Cardiac muscle cell (in vitro differentiated cells and primary cell): ENCODE data around the gene GALC. TPM values are rescaled to one million over a fixed set of nuclear protein-coding genes. Genes with fewer than 3 reads are reported as not detected.
A peak's percentile ranks its signal among the peaks of the same experiment; 100 is the strongest.
"Not testable (repeated sequence)": the region's sequence is repeated elsewhere in the genome, so short reads cannot be mapped to it uniquely, and the experiment has no call there.

Experiments used
- DNase-seq, 2 donors: peaks; one replicate each; pipeline versions ENCODE4 v3.0.0 to v3.0.0-alpha.2; 2010 to 2017; ENCODE audit warnings: low read depth in 1 of 2, low spot score in 1 of 2
- H3K27ac ChIP-seq: fragments of 200-600 bp; sonication (generic); 2 replicates; pipeline ENCODE4 v1.5.1; 2016
- H3K27me3 ChIP-seq: fragments of 200-600 bp; sonication (generic); 2 replicates; pipeline ENCODE4 v1.6.0; 2016; ENCODE audit warnings: control low read depth
- H3K36me3 ChIP-seq: fragments of 200-600 bp; sonication (generic); 2 replicates; pipeline ENCODE4 v1.5.1; 2016; ENCODE audit warnings: control low read depth
- H3K4me1 ChIP-seq: fragments of 200-600 bp; sonication (generic); 2 replicates; pipeline ENCODE4 v1.8.1; 2017; ENCODE audit warnings: low read depth, mild to moderate bottlenecking, mixed run types
- H3K4me3 ChIP-seq: fragments of 200-600 bp; sonication (generic); 2 replicates; pipeline ENCODE4 v1.5.1; 2016; ENCODE audit warnings: mild to moderate bottlenecking
- H3K9me3 ChIP-seq: fragments of 200-600 bp; sonication (generic); 2 replicates; pipeline ENCODE4 v1.5.1; 2017; ENCODE audit warnings: low read depth, mild to moderate bottlenecking, control low read depth
- polyA plus RNA-seq: library from polyadenylated mRNA; unstranded; fragments of >200 nt; fragmentation: Nextera tagmentation; extraction: Ambion mirVana; gene quantifications from 2 replicates; pipeline ENCODE4 v1.2.1, GENCODE V29; 2016
- total RNA-seq: library from RNA; depleted of rRNA; stranded (reverse); fragments of >200 nt; gene quantifications from 2 replicates; pipeline ENCODE4 v1.2.3, GENCODE V29; 2016
- TF ChIP-seq, protein P1 (sequence below): IDR thresholded peaks from 2 replicates; pipeline ENCODE4 v1.5.1; 2012; ENCODE audit warnings: low read depth, mild to moderate bottlenecking, low read length

Gene GALC
- total and polyA plus RNA-seq, 2 experiments from 2014 or later, result 31.3 to 41.9 TPM

DNA sequence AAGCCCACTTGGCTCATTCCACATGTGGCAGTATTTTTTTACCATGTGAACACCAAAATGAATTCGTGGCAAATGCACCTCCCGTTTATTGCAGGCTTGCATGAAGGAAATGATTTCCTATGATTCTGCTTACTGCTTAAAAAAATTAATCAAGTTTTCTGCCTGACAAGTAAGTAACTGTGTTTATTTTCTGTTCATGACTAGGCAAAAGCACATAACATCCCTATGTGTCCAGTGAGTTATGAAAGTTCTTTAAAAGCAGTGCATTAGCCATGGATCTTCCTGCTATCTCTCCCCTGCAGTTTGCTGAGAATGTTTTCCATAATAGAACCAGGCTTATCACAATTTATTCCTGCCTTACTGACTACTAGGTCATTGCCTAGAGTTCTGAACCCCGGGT lies 32.3 kb upstream of the GALC start:
- DNase-seq, result no peak
- no peaks in the 10 kb centered on the region for H3K9me3 ChIP-seq
- no peaks in the 10 kb centered on the region for H3K36me3 ChIP-seq
- H3K4me1 ChIP-seq, result peaks cover 37% of the 10 kb centered on the region
- TF ChIP-seq, protein P1, sequence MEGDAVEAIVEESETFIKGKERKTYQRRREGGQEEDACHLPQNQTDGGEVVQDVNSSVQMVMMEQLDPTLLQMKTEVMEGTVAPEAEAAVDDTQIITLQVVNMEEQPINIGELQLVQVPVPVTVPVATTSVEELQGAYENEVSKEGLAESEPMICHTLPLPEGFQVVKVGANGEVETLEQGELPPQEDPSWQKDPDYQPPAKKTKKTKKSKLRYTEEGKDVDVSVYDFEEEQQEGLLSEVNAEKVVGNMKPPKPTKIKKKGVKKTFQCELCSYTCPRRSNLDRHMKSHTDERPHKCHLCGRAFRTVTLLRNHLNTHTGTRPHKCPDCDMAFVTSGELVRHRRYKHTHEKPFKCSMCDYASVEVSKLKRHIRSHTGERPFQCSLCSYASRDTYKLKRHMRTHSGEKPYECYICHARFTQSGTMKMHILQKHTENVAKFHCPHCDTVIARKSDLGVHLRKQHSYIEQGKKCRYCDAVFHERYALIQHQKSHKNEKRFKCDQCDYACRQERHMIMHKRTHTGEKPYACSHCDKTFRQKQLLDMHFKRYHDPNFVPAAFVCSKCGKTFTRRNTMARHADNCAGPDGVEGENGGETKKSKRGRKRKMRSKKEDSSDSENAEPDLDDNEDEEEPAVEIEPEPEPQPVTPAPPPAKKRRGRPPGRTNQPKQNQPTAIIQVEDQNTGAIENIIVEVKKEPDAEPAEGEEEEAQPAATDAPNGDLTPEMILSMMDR, result no peak
- H3K27me3 ChIP-seq, result no peaks in the 10 kb centered on the region
- H3K27ac ChIP-seq, result no peak overlapping the region
- H3K4me3 ChIP-seq, result no peak overlapping the region

DNA sequence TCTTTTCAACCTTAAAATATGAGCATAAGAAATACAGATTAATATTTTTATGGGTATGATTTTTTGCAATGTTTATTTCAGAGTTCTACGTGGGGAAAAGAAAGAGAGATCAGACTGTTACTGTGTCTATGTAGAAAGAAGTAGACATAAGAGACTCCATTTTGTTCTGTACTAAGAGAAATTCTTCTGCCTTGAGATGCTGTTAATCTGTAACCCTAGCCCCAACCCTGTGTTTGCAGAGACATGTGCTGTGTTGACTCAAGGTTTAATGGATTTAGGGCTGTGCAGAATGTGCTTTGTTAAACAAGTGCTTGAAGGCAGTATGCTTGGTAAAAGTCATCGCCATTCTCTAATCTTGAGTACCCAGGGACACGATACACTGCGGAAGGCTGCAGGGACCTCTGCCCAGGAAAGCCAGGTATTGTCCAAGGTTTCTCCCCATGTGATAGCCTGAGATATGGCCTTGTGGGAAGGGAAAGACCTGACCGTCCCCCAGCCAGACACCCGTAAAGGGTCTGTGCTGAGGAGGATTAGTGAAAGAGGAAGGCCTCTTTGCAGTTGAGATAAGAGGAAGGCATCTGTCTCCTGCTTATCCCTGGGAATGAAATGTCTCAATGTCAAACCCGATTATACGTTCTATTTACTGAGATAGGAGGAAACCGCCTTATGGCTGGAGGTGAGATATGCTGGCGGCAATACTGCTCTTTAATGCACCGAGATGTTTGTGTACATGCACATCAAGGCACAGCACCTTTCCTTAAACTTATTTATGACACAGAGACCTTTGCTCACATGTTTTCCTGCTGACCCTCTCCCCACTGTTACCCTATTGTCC lies 31.5 kb upstream of the GALC start:
- H3K9me3 ChIP-seq, H3K27me3 ChIP-seq, H3K36me3 ChIP-seq, DNase-seq, H3K4me3 ChIP-seq, H3K27ac ChIP-seq: not testable (repeated sequence)
- H3K4me1 ChIP-seq, result peaks cover 37% of the 10 kb centered on the region

DNA sequence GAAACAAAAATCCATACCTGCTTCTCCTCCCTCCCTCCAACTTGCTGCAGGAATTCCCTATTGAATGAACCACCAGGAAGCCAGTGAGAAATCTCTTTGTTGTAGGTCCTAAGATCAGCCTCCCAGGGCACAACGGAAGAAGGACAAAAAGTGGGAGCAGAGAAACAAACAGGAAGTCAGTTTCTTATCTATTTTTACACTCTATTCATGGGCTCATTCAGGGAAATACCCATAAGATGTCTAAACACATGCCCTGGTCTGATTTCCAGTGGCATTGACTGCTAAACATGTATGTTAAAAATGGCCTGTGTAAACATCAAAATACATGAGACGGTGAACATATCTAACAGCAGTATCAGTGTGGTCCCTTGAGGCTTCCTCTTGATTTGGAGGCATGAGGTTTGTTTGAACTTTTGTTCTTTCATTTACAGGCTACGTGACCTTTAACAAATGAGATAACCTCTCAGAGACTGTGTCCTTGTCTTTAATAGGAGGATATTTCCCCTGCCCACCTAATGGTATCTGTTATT lies 30.7 kb upstream of the GALC start:
- no peak for DNase-seq
- TF ChIP-seq, protein P1, result no peak
- peaks cover 37% of the 10 kb centered on the region for H3K4me1 ChIP-seq
- no peak overlapping the region for H3K27ac ChIP-seq
- no peak overlapping the region for H3K4me3 ChIP-seq
- no peaks in the 10 kb centered on the region for H3K9me3 ChIP-seq
- no peaks in the 10 kb centered on the region for H3K36me3 ChIP-seq
- H3K27me3 ChIP-seq, result no peaks in the 10 kb centered on the region

DNA sequence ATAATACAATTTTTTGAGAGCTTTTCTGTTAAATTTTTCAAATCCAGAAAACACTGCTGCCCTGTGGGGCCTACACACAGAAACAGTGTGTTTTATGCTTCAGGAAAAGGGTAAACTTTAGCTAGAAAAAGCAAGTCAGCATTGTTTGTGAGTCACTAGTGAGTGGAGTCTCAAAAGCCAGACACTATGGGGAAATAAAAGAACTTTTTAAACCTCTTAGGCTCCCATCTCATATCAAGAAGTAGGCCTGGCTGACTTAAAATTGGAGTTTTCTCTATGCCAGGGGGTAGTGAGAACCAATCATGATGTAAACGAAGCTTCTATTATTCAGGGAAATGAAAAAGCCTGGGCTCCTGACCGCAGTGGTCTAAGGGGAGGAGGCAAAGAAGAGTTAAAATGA lies 24.6 kb upstream of the GALC start:
- Histone ChIP-seq H3K27ac (no peak overlapping the region), H3K27me3 (no peaks in the 10 kb centered on the region), H3K36me3 (no peaks in the 10 kb centered on the region), H3K4me3 (no peak overlapping the region), H3K4me1 (no peaks in the 10 kb centered on the region), H3K9me3 (no peaks in the 10 kb centered on the region)
- TF ChIP-seq, protein P1, result no peak
- DNase-seq, result no peak

DNA sequence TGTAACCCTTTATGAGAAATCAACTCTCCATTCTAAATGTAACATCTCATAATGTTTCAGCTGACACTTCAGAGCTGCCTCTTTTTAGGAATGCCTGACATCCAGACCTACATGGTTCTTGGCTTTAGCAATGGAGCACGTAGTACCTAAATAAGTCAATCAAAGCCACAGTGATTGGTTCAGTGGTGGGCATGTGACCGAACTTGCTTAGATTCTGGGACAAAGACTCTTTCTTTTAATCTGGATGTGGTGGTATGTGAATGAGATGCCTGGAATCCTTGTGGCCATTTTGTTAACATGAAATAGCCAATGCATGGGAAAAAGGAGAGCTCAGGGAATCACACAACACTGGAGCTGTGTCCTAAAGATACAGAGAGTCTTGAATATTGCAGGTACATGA lies 23.8 kb upstream of the GALC start:
- Histone ChIP-seq H3K36me3 (no peaks in the 10 kb centered on the region), H3K27ac (no peak overlapping the region), H3K4me3 (no peak overlapping the region), H3K4me1 (no peaks in the 10 kb centered on the region), H3K9me3 (no peaks in the 10 kb centered on the region), H3K27me3 (no peaks in the 10 kb centered on the region)
- TF ChIP-seq, protein P1, result no peak
- no peak for DNase-seq

DNA sequence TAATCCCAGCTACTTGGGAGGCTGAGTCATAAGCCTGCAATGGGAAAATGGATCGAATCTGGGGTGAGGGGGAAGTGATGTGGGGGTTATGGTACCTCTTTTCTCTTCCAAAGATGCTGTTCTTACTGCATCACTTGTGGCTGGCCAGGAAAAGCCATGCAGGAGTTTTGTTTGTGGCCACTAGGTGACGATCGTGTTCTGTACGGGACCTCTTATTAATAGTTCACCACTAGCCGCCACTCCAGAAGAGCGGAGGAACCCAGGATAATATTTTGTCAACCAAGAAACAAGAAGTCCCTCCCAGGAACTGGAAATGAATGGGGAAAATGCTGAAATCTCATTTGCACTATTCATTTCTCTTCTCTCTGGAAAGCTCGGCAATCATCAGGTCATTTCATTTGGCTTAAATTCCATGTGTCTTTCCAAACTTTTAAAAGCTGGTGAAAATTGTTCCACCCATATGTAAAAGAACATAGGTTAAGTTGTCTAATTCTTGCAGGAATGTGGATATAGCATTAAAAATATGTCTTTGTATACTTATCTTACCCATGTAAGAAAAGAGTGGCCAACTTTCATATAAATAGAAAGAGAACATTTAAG lies 20.9 kb upstream of the GALC start:
- DNase-seq, result peak; percentile 82 to 87
- no peaks in the 10 kb centered on the region for H3K4me1 ChIP-seq
- no peak overlapping the region for H3K27ac ChIP-seq
- H3K27me3 ChIP-seq, result no peaks in the 10 kb centered on the region
- TF ChIP-seq, protein P1, result peak; percentile 92
- no peaks in the 10 kb centered on the region for H3K36me3 ChIP-seq
- H3K9me3 ChIP-seq, result no peaks in the 10 kb centered on the region
- H3K4me3 ChIP-seq, result no peak overlapping the region
